GM11168 (cell line): ENCODE measurements around the gene COL18A1.

ENCODE experiments used
- in situ Hi-C: fragments of 300-500 bp; cut with MboI; formaldehyde crosslinking; loops from one replicate; pipeline ENCODE4 v1.12.0; 2022; ENCODE audit warnings: low sequenced_read_pairs; ENCODE audit not compliant: unreplicated experiment

The COL18A1 gene

GRCh38 chr21:45509566-45510465 is 104.9 kb downstream of the COL18A1 start:
- in situ Hi-C loops: no loop called here

- in situ Hi-C loops: no loop called here
These were observed 105.5 kb downstream of the COL18A1 start for GRCh38 chr21:45510466-45510955.

GRCh38 chr21:45511007-45511406 is 106.0 kb downstream of the COL18A1 start:
- in situ Hi-C loops: no loop called here

- in situ Hi-C loops: no loop called here
These were observed 106.9 kb downstream of the COL18A1 start for GRCh38 chr21:45511661-45512431.

- in situ Hi-C loops: no loop called here
These were observed 107.6 kb downstream of the COL18A1 start for GRCh38 chr21:45512626-45513002.

GRCh38 chr21:45513003-45513717 is 108.2 kb downstream of the COL18A1 start:
- in situ Hi-C loops: no loop called here

GRCh38 chr21:45513741-45514310 is 108.9 kb downstream of the COL18A1 start:
- in situ Hi-C loops: no loop called here

GRCh38 chr21:45514311-45515021 is 109.5 kb downstream of the COL18A1 start:
- in situ Hi-C loops: no loop called here

GRCh38 chr21:45515241-45516061 is 110.5 kb downstream of the COL18A1 start:
- in situ Hi-C loops: no loop called here

- in situ Hi-C loops: no loop called here
These were observed 111.2 kb downstream of the COL18A1 start for GRCh38 chr21:45516071-45516670.

- in situ Hi-C loops: no loop called here
These were observed 111.7 kb downstream of the COL18A1 start for GRCh38 chr21:45516671-45517151.

GRCh38 chr21:45517249-45518065 is 112.5 kb downstream of the COL18A1 start:
- in situ Hi-C loops: no loop called here

GRCh38 chr21:45518742-45519141 is 113.8 kb downstream of the COL18A1 start:
- in situ Hi-C loops: no loop called here

GRCh38 chr21:45519182-45519581 is 114.2 kb downstream of the COL18A1 start:
- in situ Hi-C loops: no loop called here

GRCh38 chr21:45521241-45521640 is 116.3 kb downstream of the COL18A1 start:
- in situ Hi-C loops: no loop called here

GRCh38 chr21:45522381-45522780 is 117.4 kb downstream of the COL18A1 start:
- in situ Hi-C loops: no loop called here

GRCh38 chr21:45522986-45523385 is 118.0 kb downstream of the COL18A1 start:
- in situ Hi-C loops: no loop called here
